Astrocyte (in vitro differentiated cells and primary cell): Measurements from ENCODE around the gene SIGLEC15. TPM values are rescaled to one million over a fixed set of nuclear protein-coding genes. Genes with fewer than 3 reads are reported as not detected.

Experiments used
- DNase-seq: peaks from one replicate; pipeline ENCODE4 v3.0.0-alpha.2; 2010; ENCODE audit warnings: low read depth
- FAIRE-seq: peaks from 2 replicates; lab custom pipeline; 2011; peaks lifted over from hg19 to GRCh38; lab: Jason Lieb, UNC
- H2AFZ ChIP-seq: 2 replicates; pipeline ENCODE4 v1.6.0; 2012; ENCODE audit warnings: low read depth, low read length, inconsistent platforms
- H3K27ac ChIP-seq: 2 replicates; pipeline ENCODE4 v1.5.1; 2011; ENCODE audit warnings: low read depth, low read length, inconsistent platforms
- H3K27me3 ChIP-seq: 2 replicates; pipeline ENCODE4 v1.6.0; 2011; ENCODE audit warnings: low read length, inconsistent platforms; ENCODE audit not compliant: insufficient read depth
- H3K36me3 ChIP-seq: 2 replicates; pipeline ENCODE4 v1.5.1; 2011; ENCODE audit warnings: low read length, inconsistent platforms; ENCODE audit not compliant: insufficient read depth
- H3K4me1 ChIP-seq: 2 replicates; pipeline ENCODE4 v1.5.1; 2011; ENCODE audit warnings: low read length, inconsistent platforms; ENCODE audit not compliant: insufficient read depth
- H3K4me2 ChIP-seq: 2 replicates; pipeline ENCODE4 v1.6.0; 2012; ENCODE audit warnings: low read length, inconsistent platforms
- H3K4me3 ChIP-seq: 2 replicates; pipeline ENCODE4 v1.5.1; 2011; ENCODE audit warnings: low read depth, mild to moderate bottlenecking, low read length, inconsistent platforms; ENCODE audit not compliant: insufficient read depth
- H3K79me2 ChIP-seq: 2 replicates; pipeline ENCODE4 v1.6.0; 2012; ENCODE audit warnings: mild to moderate bottlenecking, low read length, inconsistent platforms; ENCODE audit not compliant: insufficient read depth
- H3K9ac ChIP-seq: 2 replicates; pipeline ENCODE4 v1.6.0; 2012; ENCODE audit warnings: mild to moderate bottlenecking, low read length, inconsistent platforms
- H3K9me3 ChIP-seq: 2 replicates; pipeline ENCODE4 v1.5.1; 2012; ENCODE audit warnings: low read depth, mild to moderate bottlenecking, low read length, inconsistent platforms; ENCODE audit not compliant: insufficient read depth
- H4K20me1 ChIP-seq: 2 replicates; pipeline ENCODE4 v1.6.0; 2012; ENCODE audit warnings: low read length, inconsistent platforms; ENCODE audit not compliant: insufficient read depth
- H3K27ac Mint-ChIP-seq: one replicate; pipeline ENCODE4 v1.8.0; 2021; ENCODE audit warnings: mild to moderate bottlenecking, mixed read lengths; ENCODE audit not compliant: unreplicated experiment
- H3K27me3 Mint-ChIP-seq: one replicate; pipeline ENCODE4 v1.8.0; 2021; ENCODE audit warnings: low read depth, mixed read lengths; ENCODE audit not compliant: unreplicated experiment
- H3K36me3 Mint-ChIP-seq: one replicate; pipeline ENCODE4 v1.8.0; 2021; ENCODE audit warnings: low read depth, mixed read lengths; ENCODE audit not compliant: unreplicated experiment
- H3K4me1 Mint-ChIP-seq: one replicate; pipeline ENCODE4 v1.8.0; 2021; ENCODE audit warnings: low read depth, mixed read lengths; ENCODE audit not compliant: unreplicated experiment
- H3K4me3 Mint-ChIP-seq: one replicate; pipeline ENCODE4 v1.8.0; 2021; ENCODE audit warnings: mild to moderate bottlenecking, moderate library complexity, mixed read lengths; ENCODE audit not compliant: unreplicated experiment
- H3K9me3 Mint-ChIP-seq: one replicate; pipeline ENCODE4 v1.8.0; 2021; ENCODE audit warnings: mild to moderate bottlenecking, mixed read lengths; ENCODE audit not compliant: unreplicated experiment
- EZH2 ChIP-seq: IDR thresholded peaks from 2 replicates; pipeline ENCODE4 v1.6.1; 2012; ENCODE audit warnings: mild to moderate bottlenecking, low read length, inconsistent platforms; ENCODE audit not compliant: insufficient read depth
- total RNA-seq: library from RNA; stranded (reverse); gene quantifications from 2 replicates; pipeline ENCODE4 v1.2.1, GENCODE V29; 2021
- TF ChIP-seq, protein P1 (sequence below): IDR thresholded peaks from 2 replicates; pipeline ENCODE4 v1.5.1; 2011; ENCODE audit warnings: low read depth, mild to moderate bottlenecking, inconsistent platforms, low read length, moderate library complexity; ENCODE audit not compliant: insufficient read depth

The SIGLEC15 gene
- total RNA-seq, 1 donor from 2014 or later: 0.27 TPM

DNA sequence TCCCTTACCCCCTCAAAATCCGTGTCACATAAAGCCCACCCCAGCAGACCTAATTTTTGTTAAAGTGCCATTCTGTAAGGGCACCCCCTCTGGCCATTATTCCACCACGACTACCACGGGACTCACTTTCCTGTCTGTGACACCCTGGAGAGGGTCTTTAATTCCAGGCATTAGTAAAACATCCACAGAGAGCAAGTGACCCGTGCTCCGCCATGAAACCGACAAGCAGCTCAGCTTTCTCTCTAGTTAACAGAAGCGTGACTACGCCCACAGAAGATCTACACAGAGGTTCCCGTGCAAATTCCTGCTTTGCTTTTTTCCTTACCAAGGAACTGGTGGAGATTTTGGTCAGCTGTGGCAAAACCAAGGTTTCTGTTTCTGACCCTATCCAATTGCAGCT lies 4.4 kb downstream of the SIGLEC15 start:
- H3K4me1 ChIP-seq: peaks cover 34% of the 10 kb centered on the region
- no peaks in the 10 kb centered on the region for H3K9me3 ChIP-seq
- no peak overlapping the region for H3K4me3 Mint-ChIP-seq
- H3K27ac Mint-ChIP-seq: no peak overlapping the region
- H3K9me3 Mint-ChIP-seq: no peaks in the 10 kb centered on the region
- H3K4me2 ChIP-seq: no peak overlapping the region
- TF ChIP-seq, protein P1, sequence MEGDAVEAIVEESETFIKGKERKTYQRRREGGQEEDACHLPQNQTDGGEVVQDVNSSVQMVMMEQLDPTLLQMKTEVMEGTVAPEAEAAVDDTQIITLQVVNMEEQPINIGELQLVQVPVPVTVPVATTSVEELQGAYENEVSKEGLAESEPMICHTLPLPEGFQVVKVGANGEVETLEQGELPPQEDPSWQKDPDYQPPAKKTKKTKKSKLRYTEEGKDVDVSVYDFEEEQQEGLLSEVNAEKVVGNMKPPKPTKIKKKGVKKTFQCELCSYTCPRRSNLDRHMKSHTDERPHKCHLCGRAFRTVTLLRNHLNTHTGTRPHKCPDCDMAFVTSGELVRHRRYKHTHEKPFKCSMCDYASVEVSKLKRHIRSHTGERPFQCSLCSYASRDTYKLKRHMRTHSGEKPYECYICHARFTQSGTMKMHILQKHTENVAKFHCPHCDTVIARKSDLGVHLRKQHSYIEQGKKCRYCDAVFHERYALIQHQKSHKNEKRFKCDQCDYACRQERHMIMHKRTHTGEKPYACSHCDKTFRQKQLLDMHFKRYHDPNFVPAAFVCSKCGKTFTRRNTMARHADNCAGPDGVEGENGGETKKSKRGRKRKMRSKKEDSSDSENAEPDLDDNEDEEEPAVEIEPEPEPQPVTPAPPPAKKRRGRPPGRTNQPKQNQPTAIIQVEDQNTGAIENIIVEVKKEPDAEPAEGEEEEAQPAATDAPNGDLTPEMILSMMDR: no peak
- no peak for TF ChIP-seq EZH2
- H2AFZ ChIP-seq: no peak overlapping the region
- H3K79me2 ChIP-seq: no peaks in the 10 kb centered on the region
- H3K36me3 ChIP-seq: no peaks in the 10 kb centered on the region
- H3K36me3 Mint-ChIP-seq: no peaks in the 10 kb centered on the region
- peaks cover 16% of the 10 kb centered on the region for H3K27me3 Mint-ChIP-seq
- no peaks in the 10 kb centered on the region for H4K20me1 ChIP-seq
- peaks cover 14% of the 10 kb centered on the region for H3K4me1 Mint-ChIP-seq
- H3K4me3 ChIP-seq: no peak overlapping the region
- no peak overlapping the region for H3K9ac ChIP-seq
- H3K27me3 ChIP-seq: no peaks in the 10 kb centered on the region
- DNase-seq: no peak
- no peak for FAIRE-seq
- H3K27ac ChIP-seq: no peak overlapping the region

DNA sequence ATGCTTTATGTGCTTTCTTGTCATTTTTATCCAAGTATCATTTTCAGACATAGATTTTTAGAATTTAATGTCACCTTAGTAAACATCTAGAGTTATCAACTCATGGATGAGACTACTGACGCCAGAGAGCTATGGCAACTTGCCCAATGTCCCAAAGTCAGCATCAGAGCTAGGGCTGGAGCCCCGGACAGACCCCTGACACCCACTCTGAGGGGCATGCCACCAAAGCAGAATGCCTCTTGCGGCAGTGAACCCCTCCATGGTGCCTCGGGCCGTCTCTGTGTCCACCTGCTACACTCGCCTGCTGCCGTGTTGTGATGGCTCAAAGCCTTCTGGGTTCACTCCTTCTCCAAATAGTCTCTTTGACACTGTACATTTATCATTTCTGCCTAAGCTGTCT lies 5.4 kb downstream of the SIGLEC15 start:
- H3K4me1 ChIP-seq: peaks cover 27% of the 10 kb centered on the region
- no peak overlapping the region for H3K4me3 ChIP-seq
- Mint-ChIP-seq H3K36me3 (no peaks in the 10 kb centered on the region), H3K27ac (no peak overlapping the region), H3K9me3 (no peaks in the 10 kb centered on the region), H3K4me3 (no peak overlapping the region), H3K4me1 (peaks cover 14% of the 10 kb centered on the region), H3K27me3 (peaks cover 25% of the 10 kb centered on the region)
- no peak overlapping the region for H2AFZ ChIP-seq
- no peaks in the 10 kb centered on the region for H4K20me1 ChIP-seq
- TF ChIP-seq EZH2: no peak
- TF ChIP-seq, protein P1: no peak
- H3K9me3 ChIP-seq: no peaks in the 10 kb centered on the region
- no peak for DNase-seq
- no peaks in the 10 kb centered on the region for H3K79me2 ChIP-seq
- H3K27me3 ChIP-seq: no peaks in the 10 kb centered on the region
- no peak overlapping the region for H3K9ac ChIP-seq
- no peaks in the 10 kb centered on the region for H3K36me3 ChIP-seq
- H3K27ac ChIP-seq: no peak overlapping the region
- no peak for FAIRE-seq
- H3K4me2 ChIP-seq: no peak overlapping the region

DNA sequence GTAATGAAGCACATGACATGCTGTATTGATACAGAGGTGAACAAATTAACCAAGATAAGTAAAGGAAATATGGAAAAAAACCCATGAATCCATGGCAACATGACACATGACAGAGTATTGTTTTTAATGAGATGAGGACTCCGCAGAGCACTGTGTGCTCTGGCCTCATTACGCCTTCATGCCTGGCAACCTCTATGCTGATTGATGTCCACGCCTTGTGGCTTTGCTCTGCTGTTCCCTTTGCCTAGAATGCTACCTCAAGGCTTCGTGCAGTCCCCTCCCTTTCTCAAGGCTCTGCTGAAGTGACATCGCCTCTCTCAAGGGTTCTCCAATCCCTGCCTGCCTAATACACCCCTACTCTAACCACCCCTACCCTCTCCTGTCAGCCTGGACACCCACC lies 8.4 kb downstream of the SIGLEC15 start:
- Histone ChIP-seq H3K36me3 (no peaks in the 10 kb centered on the region), H3K9ac (no peak overlapping the region), H4K20me1 (no peaks in the 10 kb centered on the region), H2AFZ (no peak overlapping the region), H3K27ac (no peak overlapping the region), H3K27me3 (peaks cover 3% of the 10 kb centered on the region), H3K4me1 (peaks cover 13% of the 10 kb centered on the region), H3K4me3 (no peak overlapping the region), H3K79me2 (no peaks in the 10 kb centered on the region), H3K9me3 (no peaks in the 10 kb centered on the region), H3K4me2 (no peak overlapping the region)
- H3K27ac Mint-ChIP-seq: no peak overlapping the region
- H3K4me3 Mint-ChIP-seq: no peak overlapping the region
- DNase-seq (no peak), FAIRE-seq (no peak)
- TF ChIP-seq, protein P1: no peak
- TF ChIP-seq EZH2: no peak
- H3K4me1 Mint-ChIP-seq: peaks cover 1% of the 10 kb centered on the region
- H3K27me3 Mint-ChIP-seq: peaks cover 36% of the 10 kb centered on the region
- no peaks in the 10 kb centered on the region for H3K36me3 Mint-ChIP-seq
- H3K9me3 Mint-ChIP-seq: peaks cover 3% of the 10 kb centered on the region
